Naive thymus-derived CD4-positive, alpha-beta T cell (primary cell): Measurements from ENCODE around the gene NSD2. TPM values are rescaled to one million over a fixed set of nuclear protein-coding genes. Genes with fewer than 3 reads are reported as not detected.

Source experiments
- ATAC-seq: fragments of 150-1000 bp; cut with Tn5 transposase; 2 replicates; pipeline ENCODE4 v1.10.0; 2021; ENCODE audit warnings: mild to moderate bottlenecking, moderate library complexity
- CTCF ChIA-PET: fragments of 350-600 bp; sonication (Branson Sonifier 250); formaldehyde crosslinking; loops from one replicate; lab custom pipeline; 2021; ENCODE audit warnings: antibody characterized with exemption; lab: Charles Lee
- POLR2A ChIA-PET: fragments of 350-600 bp; sonication (Branson Sonifier 250); formaldehyde crosslinking; loops from one replicate; lab custom pipeline; 2021; ENCODE audit warnings: antibody characterized with exemption, inconsistent platforms; lab: Charles Lee
- DNase-seq, 9 donors: peaks; one replicate each; pipeline versions ENCODE4 v3.0.0 to v3.0.0-alpha.2; 2020 to 2022; ENCODE audit warnings: mixed read lengths in 1 of 9
- H3K27ac ChIP-seq: one replicate; pipeline ENCODE4 v1.7.0; 2013; ENCODE audit warnings: mild to moderate bottlenecking, low read depth, low read length, moderate library complexity
- H3K27me3 ChIP-seq, 2 donors: one replicate each; pipeline ENCODE4 v1.7.0; 2013; ENCODE audit warnings: low read length in 2 of 2, mild to moderate bottlenecking in 2 of 2, moderate library complexity in 2 of 2; ENCODE audit not compliant: control insufficient read depth in 2 of 2, insufficient read depth in 2 of 2
- H3K36me3 ChIP-seq, 3 experiments: 1 replicate in 2 of 3; 2 replicates in 1 of 3; pipeline ENCODE4 v1.7.0; 2013; ENCODE audit warnings: low read length in 3 of 3, mild to moderate bottlenecking in 3 of 3, moderate library complexity in 1 of 3; ENCODE audit not compliant: insufficient read depth in 3 of 3, control insufficient read depth in 2 of 3
- H3K4me1 ChIP-seq, 2 donors: one replicate each; pipeline ENCODE4 v1.7.0; 2013; ENCODE audit warnings: low read length in 2 of 2, mild to moderate bottlenecking in 2 of 2, moderate library complexity in 1 of 2; ENCODE audit not compliant: control insufficient read depth in 2 of 2, insufficient read depth in 2 of 2
- H3K4me3 ChIP-seq: 2 replicates; pipeline ENCODE4 v1.7.0; 2013; ENCODE audit warnings: mild to moderate bottlenecking, low read length
- H3K9me3 ChIP-seq, 3 experiments: 1 replicate in 2 of 3; 2 replicates in 1 of 3; pipeline ENCODE4 v1.7.0; 2013; ENCODE audit warnings: low read length in 3 of 3; ENCODE audit not compliant: control insufficient read depth in 2 of 3
- H3K27ac Mint-ChIP-seq, 9 donors: one replicate each; pipeline ENCODE4 v1.8.0; 2020 to 2022; ENCODE audit warnings: mixed read lengths in 9 of 9, mild to moderate bottlenecking in 8 of 9, moderate library complexity in 5 of 9, inconsistent platforms in 2 of 9
- H3K27me3 Mint-ChIP-seq, 5 donors: one replicate each; pipeline ENCODE4 v1.8.0; 2021 to 2022; ENCODE audit warnings: mixed read lengths in 5 of 5, mild to moderate bottlenecking in 1 of 5
- H3K36me3 Mint-ChIP-seq, 5 donors: one replicate each; pipeline ENCODE4 v1.8.0; 2020 to 2022; ENCODE audit warnings: mixed read lengths in 5 of 5, mild to moderate bottlenecking in 3 of 5, inconsistent platforms in 1 of 5
- H3K4me1 Mint-ChIP-seq, 7 donors: one replicate each; pipeline ENCODE4 v1.8.0; 2020 to 2022; ENCODE audit warnings: mixed read lengths in 7 of 7, mild to moderate bottlenecking in 3 of 7, inconsistent platforms in 1 of 7
- H3K4me3 Mint-ChIP-seq, 10 donors: one replicate each; pipeline ENCODE4 v1.8.0; 2020 to 2022; ENCODE audit warnings: mild to moderate bottlenecking in 10 of 10, mixed read lengths in 10 of 10, moderate library complexity in 6 of 10, inconsistent platforms in 2 of 10
- H3K9me3 Mint-ChIP-seq, 11 donors: one replicate each; pipeline ENCODE4 v1.8.0; 2020 to 2022; ENCODE audit warnings: mixed read lengths in 11 of 11, mild to moderate bottlenecking in 4 of 11, inconsistent platforms in 1 of 11, moderate library complexity in 1 of 11
- intact Hi-C, 2 donors: fragments of 100-400 bp; cut with micrococcal nuclease; formaldehyde crosslinking; loops; one replicate each; pipeline ENCODE4 v1.15.1; 2023
- polyA plus RNA-seq, 2 donors: library from polyadenylated mRNA; unstranded; fragments of 300-500 nt; fragmentation: Illumina TruSeq; gene quantifications; one replicate each; pipeline ENCODE4 v1.2.3, GENCODE V29; 2021
- total RNA-seq, 6 experiments: library from RNA in 5 of 6; stranded (reverse) in 5 of 6; gene quantifications; 1 replicate in 5 of 6; 2 replicates in 1 of 6; pipeline ENCODE4 v1.2.3 and lab custom pipeline; 2021 to 2026

Gene NSD2
- total and polyA plus RNA-seq, 7 experiments from 2014 or later, result 2.7 to 207 (median 37.3) TPM

GRCh38 chr4:1862055-1862911, 8.9 kb upstream of the NSD2 start:
- H3K4me1 Mint-ChIP-seq, result peaks cover 12 to 27% (median 25%) of the 10 kb centered on the region in 7 donors
- peak; percentile 45 for ATAC-seq
- H3K27me3 Mint-ChIP-seq, result peaks cover 0 to under 1% (median 0%) of the 10 kb centered on the region in 5 donors
- Histone ChIP-seq H3K4me1 (peaks cover 0 to 22% of the 10 kb centered on the region in 2 donors), H3K4me3 (peak overlapping the region; percentile 39), H3K27me3 (no peaks in the 10 kb centered on the region), H3K27ac (peak overlapping the region; percentile 69), H3K36me3 (no peaks in the 10 kb centered on the region), H3K9me3 (no peaks in the 10 kb centered on the region)
- intact Hi-C loops, result loop anchor here in 1 of 2 donors (1.0 kb wide), 1 partner anchor 8 kb away; no protein-coding TSS in a partner anchor
- peaks cover 0 to 2% (median 0%) of the 10 kb centered on the region in 11 donors for H3K9me3 Mint-ChIP-seq
- H3K27ac Mint-ChIP-seq, result peak overlapping the region; percentile 52 to 90 (median 87)
- ChIA-PET CTCF (interaction anchor here (0.6 to 2.1 kb wide), 2 partner anchors 38 to 119 kb away, joined by 3 to 7 read pairs; no protein-coding TSS in a partner anchor), POLR2A (interaction anchor here (0.9 to 7.7 kb wide), 4 partner anchors 7 to 139 kb away, joined by 4 to 74 read pairs (median 5); partner anchors contain the start of gene NSD2)
- H3K36me3 Mint-ChIP-seq, result no peaks in the 10 kb centered on the region
- peak overlapping the region; percentile 67 to 93 (median 87) for H3K4me3 Mint-ChIP-seq
- peak in 3 of 9 donors; percentile 18 to 43 (median 19) for DNase-seq

DNA sequence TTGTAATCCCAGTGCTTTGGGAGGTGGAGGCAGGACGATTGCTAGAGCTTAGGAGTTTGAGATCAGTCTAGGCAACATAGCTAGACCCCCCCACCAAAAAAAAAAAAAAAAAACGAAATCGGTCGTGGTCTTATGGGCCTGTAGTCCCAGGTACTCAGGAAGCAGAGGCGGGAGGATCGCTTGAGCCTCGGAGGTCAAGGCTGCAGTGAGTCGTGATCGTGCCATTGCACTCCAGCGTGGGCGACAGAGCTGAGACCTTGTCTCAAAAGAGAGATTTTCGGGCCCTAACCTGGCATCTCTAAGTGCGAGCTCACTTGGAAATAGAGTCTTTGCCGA, 8.3 kb upstream of the NSD2 start:
- peak overlapping the region; percentile 69 for H3K27ac ChIP-seq

GRCh38 chr4:1863297-1864033, 7.7 kb upstream of the NSD2 start:
- no peaks in the 10 kb centered on the region for H3K9me3 ChIP-seq
- no peaks in the 10 kb centered on the region for H3K36me3 Mint-ChIP-seq
- peaks cover 14 to 26% (median 22%) of the 10 kb centered on the region in 7 donors for H3K4me1 Mint-ChIP-seq
- peak overlapping the region; percentile 22 for H3K4me3 ChIP-seq
- ATAC-seq, result no peak
- DNase-seq, result no peak
- intact Hi-C loops, result no loop called here
- H3K4me1 ChIP-seq, result peaks cover 0 to 20% of the 10 kb centered on the region in 2 donors
- CTCF ChIA-PET, result interaction anchor here (0.6 to 2.1 kb wide), 2 partner anchors 37 to 575 kb away, joined by 3 to 7 read pairs; no protein-coding TSS in a partner anchor
- H3K9me3 Mint-ChIP-seq, result peaks cover 0 to 2% (median 0%) of the 10 kb centered on the region in 11 donors
- peak overlapping the region in 8 of 9 donors; percentile 33 to 88 (median 82) for H3K27ac Mint-ChIP-seq
- POLR2A ChIA-PET, result interaction anchor here (1.0 kb wide), 1 partner anchor 64 kb away, joined by 5 read pairs; no protein-coding TSS in a partner anchor
- no peaks in the 10 kb centered on the region for H3K27me3 ChIP-seq
- peak overlapping the region; percentile 32 to 93 (median 73) for H3K4me3 Mint-ChIP-seq
- peak overlapping the region; percentile 69 for H3K27ac ChIP-seq
- H3K36me3 ChIP-seq, result no peaks in the 10 kb centered on the region
- H3K27me3 Mint-ChIP-seq, result peaks cover 0 to 4% (median 0%) of the 10 kb centered on the region in 5 donors

More for the DNA sequence above, 8.3 kb upstream of the NSD2 start:
- CTCF ChIA-PET, result interaction anchor here (0.6 to 2.1 kb wide), 2 partner anchors 37 to 575 kb away, joined by 3 to 7 read pairs; no protein-coding TSS in a partner anchor
- intact Hi-C loops, result loop anchor here in 1 of 2 donors (1.0 kb wide), 1 partner anchor 7 kb away; no protein-coding TSS in a partner anchor
- peaks cover 0 to 20% of the 10 kb centered on the region in 2 donors for H3K4me1 ChIP-seq
- H3K36me3 Mint-ChIP-seq, result no peaks in the 10 kb centered on the region
- H3K27ac Mint-ChIP-seq, result peak overlapping the region; percentile 36 to 88 (median 81)
- peaks cover 0 to 2% (median 0%) of the 10 kb centered on the region in 11 donors for H3K9me3 Mint-ChIP-seq
- H3K36me3 ChIP-seq, result no peaks in the 10 kb centered on the region
- peaks cover 14 to 26% (median 22%) of the 10 kb centered on the region in 7 donors for H3K4me1 Mint-ChIP-seq
- H3K4me3 ChIP-seq, result peak overlapping the region; percentile 22
- H3K27me3 ChIP-seq, result no peaks in the 10 kb centered on the region
- POLR2A ChIA-PET, result interaction anchor here (1.0 kb wide), 1 partner anchor 65 kb away, joined by 5 read pairs; no protein-coding TSS in a partner anchor
- DNase-seq (no peak), ATAC-seq (no peak)
- H3K27me3 Mint-ChIP-seq, result peaks cover 0 to 4% (median 0%) of the 10 kb centered on the region in 5 donors
- no peaks in the 10 kb centered on the region for H3K9me3 ChIP-seq
- H3K4me3 Mint-ChIP-seq, result peak overlapping the region; percentile 55 to 93 (median 73)

DNA sequence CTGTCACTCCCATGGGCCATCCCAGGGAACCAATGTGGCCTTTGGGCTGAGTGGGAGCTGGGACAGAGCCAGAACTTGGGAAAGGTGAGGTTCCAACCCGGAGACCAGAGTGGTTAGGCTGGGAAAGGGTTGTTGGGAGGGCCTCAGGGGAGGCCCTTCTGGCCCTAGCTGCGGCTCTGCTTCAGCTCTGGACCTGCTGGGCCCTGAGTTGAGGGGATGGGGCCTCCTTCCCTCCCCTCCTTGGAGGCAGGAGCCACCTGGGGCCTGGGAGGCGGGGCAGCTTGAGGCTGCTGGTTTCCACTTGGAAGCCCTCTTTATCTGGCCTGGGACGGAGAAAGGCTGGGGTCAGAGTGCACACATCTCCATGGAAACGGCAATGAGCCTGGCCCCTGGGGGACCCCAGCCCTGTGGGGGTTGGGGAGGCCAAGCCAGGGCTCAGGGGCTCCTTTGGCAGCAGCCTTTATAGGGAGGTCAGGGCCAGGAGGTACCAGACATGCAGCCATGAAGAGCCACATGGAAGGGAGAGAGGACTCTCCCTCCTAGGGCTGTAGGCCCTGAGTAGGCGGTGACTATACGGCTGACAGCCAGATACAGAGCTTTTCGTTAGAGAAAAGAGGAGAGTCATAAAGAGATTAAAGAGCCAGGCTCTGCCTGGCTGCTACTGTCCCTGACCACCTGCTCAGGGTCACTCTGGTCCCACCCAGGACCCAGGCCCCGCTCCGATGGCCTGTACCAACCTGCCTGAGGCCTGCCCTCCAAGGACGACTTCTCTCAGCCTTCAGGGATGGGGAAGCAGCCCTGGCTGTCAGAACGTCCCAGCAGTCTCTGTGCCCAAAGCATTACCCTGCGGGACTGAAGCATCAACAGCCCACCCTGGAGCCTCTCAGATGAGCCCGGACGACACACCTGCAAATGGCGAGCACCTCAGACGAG, 6.9 kb upstream of the NSD2 start:
- no peak for DNase-seq
- intact Hi-C loops, result no loop called here

GRCh38 chr4:1866189-1866661, 5.0 kb upstream of the NSD2 start:
- peaks cover 0 to 3% (median 0%) of the 10 kb centered on the region in 3 experiments for H3K36me3 ChIP-seq
- ATAC-seq, result no peak
- H3K27ac ChIP-seq, result no peak overlapping the region
- H3K9me3 ChIP-seq, result no peaks in the 10 kb centered on the region
- Mint-ChIP-seq H3K27ac (no peak overlapping the region), H3K27me3 (peaks cover 0 to 4% (median 0%) of the 10 kb centered on the region in 5 donors), H3K36me3 (no peaks in the 10 kb centered on the region), H3K9me3 (peaks cover 0 to 2% (median 0%) of the 10 kb centered on the region in 11 donors), H3K4me1 (peaks cover 15 to 29% (median 28%) of the 10 kb centered on the region in 7 donors), H3K4me3 (no peak overlapping the region)
- no peak overlapping the region for H3K4me3 ChIP-seq
- no peak for DNase-seq
- intact Hi-C loops, result no loop called here
- peaks cover 5 to 28% of the 10 kb centered on the region in 2 donors for H3K4me1 ChIP-seq
- H3K27me3 ChIP-seq, result no peaks in the 10 kb centered on the region
- ChIA-PET CTCF (no interaction called here), POLR2A (no interaction called here)

More for the DNA sequence above, 6.9 kb upstream of the NSD2 start:
- Histone ChIP-seq H3K27ac (no peak overlapping the region), H3K9me3 (no peaks in the 10 kb centered on the region), H3K27me3 (no peaks in the 10 kb centered on the region), H3K4me3 (no peak overlapping the region), H3K36me3 (no peaks in the 10 kb centered on the region), H3K4me1 (peaks cover 0 to 20% of the 10 kb centered on the region in 2 donors)
- Mint-ChIP-seq H3K9me3 (peaks cover 0 to 2% (median 0%) of the 10 kb centered on the region in 11 donors), H3K4me1 (peaks cover 13 to 26% (median 22%) of the 10 kb centered on the region in 7 donors), H3K36me3 (no peaks in the 10 kb centered on the region), H3K27ac (peak overlapping the region in 3 of 9 donors; percentile 43 to 86 (median 63)), H3K27me3 (peaks cover 0 to 4% (median 0%) of the 10 kb centered on the region in 5 donors), H3K4me3 (peak overlapping the region in 1 of 10 donors; percentile 6)
- ATAC-seq, result no peak
- CTCF ChIA-PET, result interaction anchor here (2.1 kb wide), 1 partner anchor 36 kb away, joined by 7 read pairs; no protein-coding TSS in a partner anchor
- POLR2A ChIA-PET, result interaction anchor here (1.1 kb wide), 1 partner anchor 8 kb away, joined by 7 read pairs; the partner anchor contains the start of gene LETM1
